ENCODE results near the gene HSPBP1. TPM values are rescaled to one million over a fixed set of nuclear protein-coding genes. Genes with fewer than 3 reads are reported as not detected.

HSPBP1 gene
- total and polyA plus RNA-seq, 4 donors = 19.3 to 62.2 (median 51.7) TPM

DNA sequence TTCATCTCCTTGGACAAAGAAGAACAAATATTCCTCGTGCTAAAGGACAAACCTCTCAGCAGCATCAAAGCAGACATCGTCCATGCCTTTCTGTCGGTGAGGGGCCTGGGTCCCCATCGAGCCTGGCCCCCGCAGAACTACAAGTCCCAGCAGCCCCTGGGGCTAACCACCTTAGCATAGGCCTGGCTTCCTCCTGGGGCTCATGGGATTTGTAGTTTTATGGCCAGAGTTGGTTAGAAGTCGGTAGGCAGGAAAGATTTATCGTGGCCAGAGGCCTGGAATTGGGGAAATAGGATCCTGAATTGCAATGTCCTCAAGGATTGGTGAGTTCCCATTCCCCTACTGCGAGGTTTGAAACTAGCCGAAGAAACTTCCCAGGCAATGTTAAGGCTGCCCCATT, 25.6 kb upstream of the HSPBP1 start:
- H3K9ac ChIP-seq (ENCODE audit: insufficient read depth in 1 of 2, low read length in 2 of 2) = no peak overlapping the region
- no peak overlapping the region for H3K4me3 ChIP-seq
- ATAC-seq (ENCODE audit: insufficient read depth, low FRiP score) = no peak
- TF ChIP-seq, protein P1, sequence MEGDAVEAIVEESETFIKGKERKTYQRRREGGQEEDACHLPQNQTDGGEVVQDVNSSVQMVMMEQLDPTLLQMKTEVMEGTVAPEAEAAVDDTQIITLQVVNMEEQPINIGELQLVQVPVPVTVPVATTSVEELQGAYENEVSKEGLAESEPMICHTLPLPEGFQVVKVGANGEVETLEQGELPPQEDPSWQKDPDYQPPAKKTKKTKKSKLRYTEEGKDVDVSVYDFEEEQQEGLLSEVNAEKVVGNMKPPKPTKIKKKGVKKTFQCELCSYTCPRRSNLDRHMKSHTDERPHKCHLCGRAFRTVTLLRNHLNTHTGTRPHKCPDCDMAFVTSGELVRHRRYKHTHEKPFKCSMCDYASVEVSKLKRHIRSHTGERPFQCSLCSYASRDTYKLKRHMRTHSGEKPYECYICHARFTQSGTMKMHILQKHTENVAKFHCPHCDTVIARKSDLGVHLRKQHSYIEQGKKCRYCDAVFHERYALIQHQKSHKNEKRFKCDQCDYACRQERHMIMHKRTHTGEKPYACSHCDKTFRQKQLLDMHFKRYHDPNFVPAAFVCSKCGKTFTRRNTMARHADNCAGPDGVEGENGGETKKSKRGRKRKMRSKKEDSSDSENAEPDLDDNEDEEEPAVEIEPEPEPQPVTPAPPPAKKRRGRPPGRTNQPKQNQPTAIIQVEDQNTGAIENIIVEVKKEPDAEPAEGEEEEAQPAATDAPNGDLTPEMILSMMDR (IDR thresholded peaks at IDR 0.05; ENCODE audit: control extremely low read depth, extremely low read depth) = no peak
- WGBS, 2 donors = 80 to 83% methylated on average over 9 of the region's 9 CpGs
- H3K27me3 ChIP-seq (ENCODE audit: control insufficient read depth in 3 of 3, insufficient read depth in 3 of 3, low read length in 2 of 3) = no peaks in the 10 kb centered on the region
- peak; percentile 30 to 41 (median 38) for DNase-seq
- H3K9me3 ChIP-seq (ENCODE audit: control insufficient read depth in 4 of 4, insufficient read depth in 3 of 4, low read length in 3 of 4) = no peaks in the 10 kb centered on the region
- H3K36me3 ChIP-seq (ENCODE audit: control insufficient read depth in 4 of 4, insufficient read depth in 4 of 4, low read length in 4 of 4) = peaks cover 0 to 17% (median 3%) of the 10 kb centered on the region in 4 donors
- H3K4me1 ChIP-seq (ENCODE audit: control insufficient read depth in 5 of 5, insufficient read depth in 5 of 5, low read length in 5 of 5) = peaks cover 0 to 8% (median 3%) of the 10 kb centered on the region in 5 donors
- no peak overlapping the region for H3K27ac ChIP-seq (ENCODE audit: low read depth in 1 of 2, low read length in 1 of 2)

DNA sequence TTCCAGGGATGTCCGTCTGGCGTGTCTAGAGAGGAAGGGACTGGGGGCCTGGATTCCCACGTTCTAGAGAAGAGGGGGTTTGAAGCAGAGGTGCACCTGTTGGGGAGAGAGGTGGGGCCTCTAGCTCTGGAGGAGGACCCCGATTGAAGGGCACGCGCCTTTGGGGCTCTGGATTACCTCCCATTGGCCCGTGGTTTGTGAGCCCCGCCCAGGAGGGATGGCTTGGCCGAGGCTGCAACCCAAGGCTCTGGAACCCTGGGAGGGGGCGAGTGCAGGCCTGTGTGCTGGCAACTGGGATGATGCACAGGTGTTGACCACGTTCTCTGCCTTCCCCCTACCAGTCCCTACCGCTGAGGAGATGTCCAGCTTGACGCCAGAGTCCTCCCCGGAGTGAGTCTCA, 25.1 kb upstream of the HSPBP1 start:
- no peak overlapping the region for H3K9ac ChIP-seq (ENCODE audit: insufficient read depth in 1 of 2, low read length in 2 of 2)
- H3K36me3 ChIP-seq (ENCODE audit: control insufficient read depth in 4 of 4, insufficient read depth in 4 of 4, low read length in 4 of 4) = peaks cover 0 to 14% (median 4%) of the 10 kb centered on the region in 4 donors
- H3K27me3 ChIP-seq (ENCODE audit: control insufficient read depth in 3 of 3, insufficient read depth in 3 of 3, low read length in 2 of 3) = no peaks in the 10 kb centered on the region
- H3K9me3 ChIP-seq (ENCODE audit: control insufficient read depth in 4 of 4, insufficient read depth in 3 of 4, low read length in 3 of 4) = no peaks in the 10 kb centered on the region
- H3K27ac ChIP-seq (ENCODE audit: low read depth in 1 of 2, low read length in 1 of 2) = no peak overlapping the region
- TF ChIP-seq, protein P1 (IDR thresholded peaks at IDR 0.05; ENCODE audit: control extremely low read depth, extremely low read depth) = no peak
- H3K4me1 ChIP-seq (ENCODE audit: control insufficient read depth in 5 of 5, insufficient read depth in 5 of 5, low read length in 5 of 5) = peaks cover 0 to 8% (median 3%) of the 10 kb centered on the region in 5 donors
- DNase-seq = no peak
- H3K4me3 ChIP-seq = no peak overlapping the region
- WGBS, 2 donors = 77 to 89% methylated on average over 14 of the region's 14 CpGs
- no peak for ATAC-seq (ENCODE audit: insufficient read depth, low FRiP score)

DNA sequence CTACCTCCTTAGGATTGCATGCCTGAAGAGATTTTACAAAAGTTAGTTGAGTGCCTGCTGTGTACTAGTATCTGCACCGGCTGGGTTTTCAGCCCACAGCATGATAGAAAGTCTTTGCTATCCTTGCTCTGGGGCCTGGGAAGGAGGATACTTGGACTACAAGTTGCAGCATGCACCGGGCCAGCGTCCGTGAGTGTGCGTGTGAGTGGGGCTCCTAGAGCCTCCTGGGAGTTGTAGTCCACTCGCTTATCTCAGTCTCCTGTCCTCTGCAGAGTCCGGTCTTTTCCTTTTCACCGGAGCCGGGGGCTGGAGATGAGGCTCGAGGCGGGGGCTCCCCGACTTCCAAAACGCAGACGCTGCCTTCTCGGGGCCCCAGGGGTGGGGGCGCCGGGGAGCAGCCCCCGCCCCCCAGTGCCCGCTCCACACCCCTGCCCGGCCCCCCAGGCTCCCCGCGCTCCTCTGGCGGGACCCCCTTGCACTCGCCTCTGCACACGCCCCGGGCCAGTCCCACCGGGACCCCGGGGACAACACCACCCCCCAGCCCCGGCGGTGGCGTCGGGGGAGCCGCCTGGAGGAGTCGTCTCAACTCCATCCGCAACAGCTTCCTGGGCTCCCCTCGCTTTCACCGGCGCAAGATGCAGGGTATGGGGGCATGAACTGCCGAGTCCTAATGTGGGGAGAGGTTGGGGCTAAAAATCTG, 24.5 kb upstream of the HSPBP1 start:
- no peak for ATAC-seq (ENCODE audit: insufficient read depth, low FRiP score)
- Histone ChIP-seq H3K4me3 (no peak overlapping the region), H3K27ac (ENCODE audit: low read depth in 1 of 2, low read length in 1 of 2) (no peak overlapping the region), H3K4me1 (ENCODE audit: control insufficient read depth in 5 of 5, insufficient read depth in 5 of 5, low read length in 5 of 5) (peaks cover 0 to 8% (median 3%) of the 10 kb centered on the region in 5 donors), H3K9me3 (ENCODE audit: control insufficient read depth in 4 of 4, insufficient read depth in 3 of 4, low read length in 3 of 4) (no peaks in the 10 kb centered on the region), H3K27me3 (ENCODE audit: control insufficient read depth in 3 of 3, insufficient read depth in 3 of 3, low read length in 2 of 3) (no peaks in the 10 kb centered on the region), H3K36me3 (ENCODE audit: control insufficient read depth in 4 of 4, insufficient read depth in 4 of 4, low read length in 4 of 4) (peaks cover 0 to 14% (median 6%) of the 10 kb centered on the region in 4 donors), H3K9ac (ENCODE audit: insufficient read depth in 1 of 2, low read length in 2 of 2) (no peak overlapping the region)
- peak; percentile 38 to 42 (median 41) for DNase-seq
- TF ChIP-seq, protein P1 (IDR thresholded peaks at IDR 0.05; ENCODE audit: control extremely low read depth, extremely low read depth) = no peak
- 91 to 93% methylated on average over 39 of the region's 39 CpGs for WGBS, 2 donors
